RWPE2 (cell line): Measurements from ENCODE around the gene UBE2E1.

Experiments used
- ATAC-seq: fragments of 200-7000 bp; cut with Tn5 transposase; 3 replicates; pipeline ENCODE4 v1.9.1; 2021; ENCODE audit warnings: low read depth
- DNase-seq: peaks from one replicate; pipeline ENCODE4 v3.0.0-alpha.2; 2020; ENCODE audit warnings: low spot score
- H3K27ac ChIP-seq: fragments of 450-650 bp; 2 replicates; pipeline ENCODE4 v1.5.1; 2017; ENCODE audit warnings: mild to moderate bottlenecking; ENCODE audit not compliant: poor library complexity, severe bottlenecking
- H3K27me3 ChIP-seq: fragments of 250-450 bp; sonication (Bioruptor Pico); 2 replicates; pipeline ENCODE4 v1.5.1; 2021; ENCODE audit warnings: mild to moderate bottlenecking, moderate library complexity; ENCODE audit not compliant: insufficient read depth, poor library complexity, severe bottlenecking
- H3K36me3 ChIP-seq: fragments of 250-450 bp; sonication (Bioruptor Pico); 2 replicates; pipeline ENCODE4 v1.5.1; 2020; ENCODE audit warnings: low read depth, mild to moderate bottlenecking, moderate library complexity
- H3K4me1 ChIP-seq: fragments of 250-450 bp; sonication (Bioruptor Pico); 2 replicates; pipeline ENCODE4 v1.5.1; 2021; ENCODE audit warnings: mild to moderate bottlenecking, moderate library complexity; ENCODE audit not compliant: insufficient read depth, poor library complexity, severe bottlenecking
- H3K4me3 ChIP-seq: fragments of 250-450 bp; sonication (Bioruptor Pico); 2 replicates; pipeline ENCODE4 v1.5.1; 2021; ENCODE audit warnings: mild to moderate bottlenecking, moderate library complexity; ENCODE audit not compliant: severe bottlenecking
- H3K9me3 ChIP-seq: fragments of 250-450 bp; sonication (Bioruptor Pico); 2 replicates; pipeline ENCODE4 v1.5.1; 2021; ENCODE audit warnings: mild to moderate bottlenecking, moderate library complexity; ENCODE audit not compliant: severe bottlenecking
- CTCF ChIP-seq: fragments of 450-650 bp; IDR thresholded peaks from one replicate; pipeline ENCODE4 v1.5.1; 2017; ENCODE audit warnings: mild to moderate bottlenecking, moderate library complexity; ENCODE audit not compliant: poor library complexity, severe bottlenecking

UBE2E1 gene

GRCh38 chr3:23767546-23767945 is 38.2 kb upstream of the UBE2E1 start:
- DNase-seq (no peak), ATAC-seq (no peak)
- no peaks in the 10 kb centered on the region for H3K4me1 ChIP-seq
- no peak overlapping the region for H3K27ac ChIP-seq
- no peaks in the 10 kb centered on the region for H3K9me3 ChIP-seq
- no peak for TF ChIP-seq CTCF
- H3K36me3 ChIP-seq, result no peaks in the 10 kb centered on the region
- H3K4me3 ChIP-seq, result no peak overlapping the region
- no peaks in the 10 kb centered on the region for H3K27me3 ChIP-seq

GRCh38 chr3:23775254-23775909 is 30.4 kb upstream of the UBE2E1 start:
- Histone ChIP-seq H3K4me1 (no peaks in the 10 kb centered on the region), H3K4me3 (no peak overlapping the region), H3K27me3 (no peaks in the 10 kb centered on the region), H3K27ac (no peak overlapping the region), H3K9me3 (no peaks in the 10 kb centered on the region), H3K36me3 (no peaks in the 10 kb centered on the region)
- ATAC-seq (no peak), DNase-seq (no peak)
- TF ChIP-seq CTCF, result no peak

- Histone ChIP-seq H3K27ac (no peak overlapping the region), H3K27me3 (no peaks in the 10 kb centered on the region), H3K4me1 (no peaks in the 10 kb centered on the region), H3K36me3 (no peaks in the 10 kb centered on the region), H3K4me3 (no peak overlapping the region), H3K9me3 (no peaks in the 10 kb centered on the region)
- no peak for TF ChIP-seq CTCF
- ATAC-seq, result no peak
- DNase-seq, result no peak
Measured at GRCh38 chr3:23776352-23776891, 29.3 kb upstream of the UBE2E1 start.

- H3K36me3 ChIP-seq, result no peaks in the 10 kb centered on the region
- H3K27ac ChIP-seq, result no peak overlapping the region
- H3K4me1 ChIP-seq, result no peaks in the 10 kb centered on the region
- H3K4me3 ChIP-seq, result no peak overlapping the region
- no peaks in the 10 kb centered on the region for H3K27me3 ChIP-seq
- H3K9me3 ChIP-seq, result no peaks in the 10 kb centered on the region
- no peak for DNase-seq
- no peak for ATAC-seq
- no peak for TF ChIP-seq CTCF
Measured at GRCh38 chr3:23778446-23778845, 27.3 kb upstream of the UBE2E1 start.

GRCh38 chr3:23779841-23780240 is 25.9 kb upstream of the UBE2E1 start:
- Histone ChIP-seq H3K9me3 (no peaks in the 10 kb centered on the region), H3K4me3 (no peak overlapping the region), H3K36me3 (no peaks in the 10 kb centered on the region), H3K27me3 (no peaks in the 10 kb centered on the region), H3K27ac (no peak overlapping the region), H3K4me1 (no peaks in the 10 kb centered on the region)
- ATAC-seq (no peak), DNase-seq (no peak)
- TF ChIP-seq CTCF, result no peak
